SK-N-SH (cell line): ENCODE results near the gene SFXN5.

Experiments used
- FOXJ3 ChIP-seq: sonication (generic); formaldehyde crosslinking; IDR thresholded peaks from 2 replicates; pipeline ENCODE4 v1.5.1; 2020; ENCODE audit warnings: mild to moderate bottlenecking, missing genetic modification reagents
- GABPA ChIP-seq: IDR thresholded peaks from 2 replicates; pipeline ENCODE4 v1.4.0; 2012; ENCODE audit warnings: low read depth, mild to moderate bottlenecking
- MEF2A ChIP-seq: IDR thresholded peaks from 2 replicates; pipeline ENCODE4 v1.4.0; 2012; ENCODE audit warnings: low read depth, borderline replicate concordance
- POLR2AphosphoS5 ChIP-seq: IDR thresholded peaks from 2 replicates; pipeline ENCODE4 v1.6.1; 2012; ENCODE audit warnings: low read depth, low read length
- SIN3A ChIP-seq: IDR thresholded peaks from 2 replicates; pipeline ENCODE4 v1.6.1; 2012; ENCODE audit warnings: low read depth, mild to moderate bottlenecking, low read length, moderate library complexity, borderline replicate concordance
- TF ChIP-seq, protein P1 (sequence below): fragments of 200-600 bp; sonication (generic); IDR thresholded peaks from 2 replicates; pipeline ENCODE4 v1.6.1; 2017; ENCODE audit warnings: antibody characterized with exemption, mild to moderate bottlenecking, moderate library complexity
- TF ChIP-seq, protein P2 (sequence below): IDR thresholded peaks from 2 replicates; pipeline ENCODE4 v1.4.0; 2012; ENCODE audit warnings: low read depth
- TF ChIP-seq, protein P3 (sequence below): fragments of 150-350 bp; IDR thresholded peaks from 2 replicates; pipeline ENCODE4 v1.6.1; 2017; ENCODE audit warnings: antibody characterized with exemption, low read length, low read depth, borderline replicate concordance
- TF ChIP-seq, protein P4 (sequence below): IDR thresholded peaks from 2 replicates; pipeline ENCODE4 v1.6.1; 2012; ENCODE audit warnings: mild to moderate bottlenecking, low read depth, low read length, moderate library complexity
- TF ChIP-seq, protein P5 (sequence below): IDR thresholded peaks from 2 replicates; pipeline ENCODE4 v1.4.0; 2012; ENCODE audit warnings: low read depth, borderline replicate concordance

DNA sequence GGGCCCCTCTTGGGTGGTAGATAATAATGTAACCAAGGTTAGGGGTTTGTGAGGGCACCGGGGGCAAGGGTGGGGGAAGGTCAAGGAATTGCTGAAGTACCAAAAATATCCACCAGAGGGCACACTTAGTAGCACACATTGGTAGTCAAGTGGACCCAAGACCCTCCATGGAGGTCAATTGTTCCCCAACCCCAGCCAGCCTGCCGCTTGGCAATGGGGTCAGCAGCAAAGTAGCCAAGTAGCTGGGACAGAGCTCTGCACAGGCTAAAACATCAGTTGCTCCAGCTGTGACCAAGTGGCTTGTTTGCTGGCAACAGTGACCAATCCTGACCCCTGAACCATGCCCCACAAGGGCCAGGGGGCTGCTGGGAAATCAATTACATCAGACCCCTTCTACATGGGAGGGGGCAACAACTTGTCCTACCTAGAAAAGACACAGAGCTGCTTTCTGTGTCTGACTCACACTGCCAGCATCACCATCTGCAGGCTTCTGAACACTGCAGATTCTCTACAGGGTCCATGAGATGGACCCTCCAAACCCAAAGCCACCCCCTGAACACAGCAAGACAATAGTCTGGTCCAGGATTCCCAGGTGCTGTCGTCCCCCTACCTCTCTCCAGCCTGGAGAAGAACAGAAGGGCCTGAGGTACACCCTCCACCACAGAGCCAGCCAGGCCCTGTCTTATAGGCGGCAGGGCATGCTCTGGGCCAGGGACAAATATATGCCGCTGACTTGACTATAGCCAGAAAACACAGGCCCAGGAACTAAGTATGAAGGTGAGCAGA is 78.2 kb downstream of the SFXN5 start:
- TF ChIP-seq, protein P1, sequence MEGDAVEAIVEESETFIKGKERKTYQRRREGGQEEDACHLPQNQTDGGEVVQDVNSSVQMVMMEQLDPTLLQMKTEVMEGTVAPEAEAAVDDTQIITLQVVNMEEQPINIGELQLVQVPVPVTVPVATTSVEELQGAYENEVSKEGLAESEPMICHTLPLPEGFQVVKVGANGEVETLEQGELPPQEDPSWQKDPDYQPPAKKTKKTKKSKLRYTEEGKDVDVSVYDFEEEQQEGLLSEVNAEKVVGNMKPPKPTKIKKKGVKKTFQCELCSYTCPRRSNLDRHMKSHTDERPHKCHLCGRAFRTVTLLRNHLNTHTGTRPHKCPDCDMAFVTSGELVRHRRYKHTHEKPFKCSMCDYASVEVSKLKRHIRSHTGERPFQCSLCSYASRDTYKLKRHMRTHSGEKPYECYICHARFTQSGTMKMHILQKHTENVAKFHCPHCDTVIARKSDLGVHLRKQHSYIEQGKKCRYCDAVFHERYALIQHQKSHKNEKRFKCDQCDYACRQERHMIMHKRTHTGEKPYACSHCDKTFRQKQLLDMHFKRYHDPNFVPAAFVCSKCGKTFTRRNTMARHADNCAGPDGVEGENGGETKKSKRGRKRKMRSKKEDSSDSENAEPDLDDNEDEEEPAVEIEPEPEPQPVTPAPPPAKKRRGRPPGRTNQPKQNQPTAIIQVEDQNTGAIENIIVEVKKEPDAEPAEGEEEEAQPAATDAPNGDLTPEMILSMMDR = peak; percentile 82
- TF ChIP-seq, protein P2, sequence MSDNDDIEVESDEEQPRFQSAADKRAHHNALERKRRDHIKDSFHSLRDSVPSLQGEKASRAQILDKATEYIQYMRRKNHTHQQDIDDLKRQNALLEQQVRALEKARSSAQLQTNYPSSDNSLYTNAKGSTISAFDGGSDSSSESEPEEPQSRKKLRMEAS = no peak
- TF ChIP-seq, protein P3, sequence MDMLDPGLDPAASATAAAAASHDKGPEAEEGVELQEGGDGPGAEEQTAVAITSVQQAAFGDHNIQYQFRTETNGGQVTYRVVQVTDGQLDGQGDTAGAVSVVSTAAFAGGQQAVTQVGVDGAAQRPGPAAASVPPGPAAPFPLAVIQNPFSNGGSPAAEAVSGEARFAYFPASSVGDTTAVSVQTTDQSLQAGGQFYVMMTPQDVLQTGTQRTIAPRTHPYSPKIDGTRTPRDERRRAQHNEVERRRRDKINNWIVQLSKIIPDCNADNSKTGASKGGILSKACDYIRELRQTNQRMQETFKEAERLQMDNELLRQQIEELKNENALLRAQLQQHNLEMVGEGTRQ = no peak
- TF ChIP-seq GABPA (no peak), FOXJ3 (CRISPR knock-in tag) (no peak), SIN3A (no peak), POLR2AphosphoS5 (no peak), MEF2A (no peak)
- TF ChIP-seq, protein P4, sequence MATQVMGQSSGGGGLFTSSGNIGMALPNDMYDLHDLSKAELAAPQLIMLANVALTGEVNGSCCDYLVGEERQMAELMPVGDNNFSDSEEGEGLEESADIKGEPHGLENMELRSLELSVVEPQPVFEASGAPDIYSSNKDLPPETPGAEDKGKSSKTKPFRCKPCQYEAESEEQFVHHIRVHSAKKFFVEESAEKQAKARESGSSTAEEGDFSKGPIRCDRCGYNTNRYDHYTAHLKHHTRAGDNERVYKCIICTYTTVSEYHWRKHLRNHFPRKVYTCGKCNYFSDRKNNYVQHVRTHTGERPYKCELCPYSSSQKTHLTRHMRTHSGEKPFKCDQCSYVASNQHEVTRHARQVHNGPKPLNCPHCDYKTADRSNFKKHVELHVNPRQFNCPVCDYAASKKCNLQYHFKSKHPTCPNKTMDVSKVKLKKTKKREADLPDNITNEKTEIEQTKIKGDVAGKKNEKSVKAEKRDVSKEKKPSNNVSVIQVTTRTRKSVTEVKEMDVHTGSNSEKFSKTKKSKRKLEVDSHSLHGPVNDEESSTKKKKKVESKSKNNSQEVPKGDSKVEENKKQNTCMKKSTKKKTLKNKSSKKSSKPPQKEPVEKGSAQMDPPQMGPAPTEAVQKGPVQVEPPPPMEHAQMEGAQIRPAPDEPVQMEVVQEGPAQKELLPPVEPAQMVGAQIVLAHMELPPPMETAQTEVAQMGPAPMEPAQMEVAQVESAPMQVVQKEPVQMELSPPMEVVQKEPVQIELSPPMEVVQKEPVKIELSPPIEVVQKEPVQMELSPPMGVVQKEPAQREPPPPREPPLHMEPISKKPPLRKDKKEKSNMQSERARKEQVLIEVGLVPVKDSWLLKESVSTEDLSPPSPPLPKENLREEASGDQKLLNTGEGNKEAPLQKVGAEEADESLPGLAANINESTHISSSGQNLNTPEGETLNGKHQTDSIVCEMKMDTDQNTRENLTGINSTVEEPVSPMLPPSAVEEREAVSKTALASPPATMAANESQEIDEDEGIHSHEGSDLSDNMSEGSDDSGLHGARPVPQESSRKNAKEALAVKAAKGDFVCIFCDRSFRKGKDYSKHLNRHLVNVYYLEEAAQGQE = no peak
- TF ChIP-seq, protein P5, sequence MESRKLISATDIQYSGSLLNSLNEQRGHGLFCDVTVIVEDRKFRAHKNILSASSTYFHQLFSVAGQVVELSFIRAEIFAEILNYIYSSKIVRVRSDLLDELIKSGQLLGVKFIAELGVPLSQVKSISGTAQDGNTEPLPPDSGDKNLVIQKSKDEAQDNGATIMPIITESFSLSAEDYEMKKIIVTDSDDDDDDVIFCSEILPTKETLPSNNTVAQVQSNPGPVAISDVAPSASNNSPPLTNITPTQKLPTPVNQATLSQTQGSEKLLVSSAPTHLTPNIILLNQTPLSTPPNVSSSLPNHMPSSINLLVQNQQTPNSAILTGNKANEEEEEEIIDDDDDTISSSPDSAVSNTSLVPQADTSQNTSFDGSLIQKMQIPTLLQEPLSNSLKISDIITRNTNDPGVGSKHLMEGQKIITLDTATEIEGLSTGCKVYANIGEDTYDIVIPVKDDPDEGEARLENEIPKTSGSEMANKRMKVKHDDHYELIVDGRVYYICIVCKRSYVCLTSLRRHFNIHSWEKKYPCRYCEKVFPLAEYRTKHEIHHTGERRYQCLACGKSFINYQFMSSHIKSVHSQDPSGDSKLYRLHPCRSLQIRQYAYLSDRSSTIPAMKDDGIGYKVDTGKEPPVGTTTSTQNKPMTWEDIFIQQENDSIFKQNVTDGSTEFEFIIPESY = no peak
